Activated B cell treated with CpG ODN at 0.5 μM for 24 hours (primary cell): ENCODE results near the gene SCAMP4. TPM values are rescaled to one million over a fixed set of nuclear protein-coding genes. Genes with fewer than 3 reads are reported as not detected.

Source experiments
- ATAC-seq: fragments of 200-7000 bp; cut with Tn5 transposase; one replicate; pipeline ENCODE4 v1.10.0; 2021; ENCODE audit warnings: low read depth, mild to moderate bottlenecking, moderate library complexity
- CTCF ChIA-PET: fragments of 350-600 bp; sonication (Branson Sonifier 250); formaldehyde crosslinking; loops from one replicate; lab custom pipeline; 2021; ENCODE audit warnings: antibody characterized with exemption; lab: Charles Lee
- POLR2A ChIA-PET: fragments of 350-600 bp; sonication (Branson Sonifier 250); formaldehyde crosslinking; loops from one replicate; lab custom pipeline; 2021; ENCODE audit warnings: antibody characterized with exemption; lab: Charles Lee
- DNase-seq: peaks from one replicate; pipeline ENCODE4 v3.0.0; 2022
- H3K27ac Mint-ChIP-seq: one replicate; pipeline ENCODE4 v1.8.0; 2020; ENCODE audit warnings: mixed read lengths
- H3K27me3 Mint-ChIP-seq: one replicate; pipeline ENCODE4 v1.8.0; 2021; ENCODE audit warnings: mixed read lengths
- H3K36me3 Mint-ChIP-seq: one replicate; pipeline ENCODE4 v1.8.0; 2021; ENCODE audit warnings: low read depth, mixed read lengths
- H3K4me1 Mint-ChIP-seq: one replicate; pipeline ENCODE4 v1.8.0; 2021; ENCODE audit warnings: mixed read lengths
- H3K4me3 Mint-ChIP-seq: one replicate; pipeline ENCODE4 v1.8.0; 2020; ENCODE audit warnings: mild to moderate bottlenecking, mixed read lengths
- H3K9me3 Mint-ChIP-seq: one replicate; pipeline ENCODE4 v1.8.0; 2020; ENCODE audit warnings: mixed read lengths
- CTCF ChIP-seq: fragments of 200-600 bp; IDR thresholded peaks from one replicate; pipeline ENCODE4 v1.8.0; 2022; ENCODE audit warnings: antibody characterized with exemption, mild to moderate bottlenecking
- intact Hi-C: fragments of 100-400 bp; cut with micrococcal nuclease; formaldehyde crosslinking; loops from one replicate; pipeline ENCODE4 v1.15.1; 2024
- total RNA-seq: library from RNA; stranded (reverse); gene quantifications from 2 replicates; pipeline ENCODE4 v1.2.3, GENCODE V29; 2022

The SCAMP4 gene
- total RNA-seq, 1 donor from 2014 or later = 59.7 TPM

GRCh38 chr19:1947651-1948209 is 42.5 kb downstream of the SCAMP4 start:
- no peak for TF ChIP-seq CTCF
- peaks cover 56% of the 10 kb centered on the region for H3K4me1 Mint-ChIP-seq
- H3K9me3 Mint-ChIP-seq = no peaks in the 10 kb centered on the region
- H3K36me3 Mint-ChIP-seq = peaks cover 21% of the 10 kb centered on the region
- ATAC-seq (no peak), DNase-seq (no peak)
- ChIA-PET POLR2A (interaction anchor here (0.7 kb wide), 1 partner anchor 18 kb away, joined by 3 read pairs; no protein-coding TSS in a partner anchor), CTCF (no interaction called here)
- intact Hi-C loops = no loop called here
- H3K27me3 Mint-ChIP-seq = no peaks in the 10 kb centered on the region
- H3K4me3 Mint-ChIP-seq = no peak overlapping the region
- no peak overlapping the region for H3K27ac Mint-ChIP-seq

- intact Hi-C loops = no loop called here
- no peaks in the 10 kb centered on the region for H3K27me3 Mint-ChIP-seq
- H3K4me3 Mint-ChIP-seq = no peak overlapping the region
- no peak overlapping the region for H3K27ac Mint-ChIP-seq
- peaks cover 29% of the 10 kb centered on the region for H3K36me3 Mint-ChIP-seq
- peaks cover 39% of the 10 kb centered on the region for H3K4me1 Mint-ChIP-seq
- TF ChIP-seq CTCF = no peak
- POLR2A ChIA-PET = no interaction called here
- ATAC-seq = no peak
- no peak for DNase-seq
- H3K9me3 Mint-ChIP-seq = no peaks in the 10 kb centered on the region
- CTCF ChIA-PET = no interaction called here
Observed at GRCh38 chr19:1949304-1950101, 44.3 kb downstream of the SCAMP4 start.

GRCh38 chr19:1950640-1951039 is 45.4 kb downstream of the SCAMP4 start:
- ChIA-PET CTCF (interaction anchor here (1.3 to 1.5 kb wide), 2 partner anchors 20 to 53 kb away, joined by 3 read pairs; no protein-coding TSS in a partner anchor), POLR2A (no interaction called here)
- Mint-ChIP-seq H3K4me3 (no peak overlapping the region), H3K27ac (no peak overlapping the region), H3K36me3 (peaks cover 29% of the 10 kb centered on the region), H3K9me3 (no peaks in the 10 kb centered on the region), H3K4me1 (peaks cover 34% of the 10 kb centered on the region), H3K27me3 (no peaks in the 10 kb centered on the region)
- DNase-seq (no peak), ATAC-seq (no peak)
- intact Hi-C loops = no loop called here
- TF ChIP-seq CTCF = no peak

- intact Hi-C loops = no loop called here
- H3K27ac Mint-ChIP-seq = no peak overlapping the region
- ATAC-seq (no peak), DNase-seq (no peak)
- no peak overlapping the region for H3K4me3 Mint-ChIP-seq
- CTCF ChIA-PET = no interaction called here
- peaks cover 33% of the 10 kb centered on the region for H3K36me3 Mint-ChIP-seq
- TF ChIP-seq CTCF = no peak
- peaks cover 25% of the 10 kb centered on the region for H3K4me1 Mint-ChIP-seq
- POLR2A ChIA-PET = interaction anchor here (0.5 kb wide), 1 partner anchor 87 kb away, joined by 4 read pairs; no protein-coding TSS in a partner anchor
- no peaks in the 10 kb centered on the region for H3K9me3 Mint-ChIP-seq
- H3K27me3 Mint-ChIP-seq = no peaks in the 10 kb centered on the region
Observed at GRCh38 chr19:1952635-1953034, 47.4 kb downstream of the SCAMP4 start.

- no peak for TF ChIP-seq CTCF
- H3K27me3 Mint-ChIP-seq = no peaks in the 10 kb centered on the region
- POLR2A ChIA-PET = no interaction called here
- H3K9me3 Mint-ChIP-seq = no peaks in the 10 kb centered on the region
- no peak overlapping the region for H3K4me3 Mint-ChIP-seq
- ATAC-seq = no peak
- peaks cover 33% of the 10 kb centered on the region for H3K36me3 Mint-ChIP-seq
- DNase-seq = no peak
- CTCF ChIA-PET = no interaction called here
- no peak overlapping the region for H3K27ac Mint-ChIP-seq
- H3K4me1 Mint-ChIP-seq = peaks cover 25% of the 10 kb centered on the region
- intact Hi-C loops = no loop called here
Observed at GRCh38 chr19:1953037-1953436, 47.8 kb downstream of the SCAMP4 start.
